Panc1 (cell line): Measurements from ENCODE around the gene CLEC2L. TPM values are rescaled to one million over a fixed set of nuclear protein-coding genes. Genes with fewer than 3 reads are reported as not detected.

Experiments
- total RNA-seq: library from RNA; stranded (reverse); gene quantifications from one replicate; pipeline ENCODE4 v1.2.1, GENCODE V29; 2021; ENCODE audit not compliant: unreplicated experiment

The CLEC2L gene
- total RNA-seq, 1 experiment from 2014 or later = not detected

Other genes with a start within 250 kb of the CLEC2L start
- 12.7 TPM for gene FMC1, start 182.3 kb upstream of the CLEC2L start, total RNA-seq
- 110 TPM for gene LUC7L2, start 163.8 kb upstream of the CLEC2L start, total RNA-seq
- not detected for gene KLRG2, start 40.0 kb upstream of the CLEC2L start, total RNA-seq